ENCODE results near the gene SBNO2. TPM values are rescaled to one million over a fixed set of nuclear protein-coding genes. Genes with fewer than 3 reads are reported as not detected.

Gene SBNO2
- total and polyA plus RNA-seq, 9 of the 15 experiments (the other 6 are each of a cell fraction or from before 2014, with no cell fraction given) = 0.01 to 46.2 (median 6.7) TPM

DNA sequence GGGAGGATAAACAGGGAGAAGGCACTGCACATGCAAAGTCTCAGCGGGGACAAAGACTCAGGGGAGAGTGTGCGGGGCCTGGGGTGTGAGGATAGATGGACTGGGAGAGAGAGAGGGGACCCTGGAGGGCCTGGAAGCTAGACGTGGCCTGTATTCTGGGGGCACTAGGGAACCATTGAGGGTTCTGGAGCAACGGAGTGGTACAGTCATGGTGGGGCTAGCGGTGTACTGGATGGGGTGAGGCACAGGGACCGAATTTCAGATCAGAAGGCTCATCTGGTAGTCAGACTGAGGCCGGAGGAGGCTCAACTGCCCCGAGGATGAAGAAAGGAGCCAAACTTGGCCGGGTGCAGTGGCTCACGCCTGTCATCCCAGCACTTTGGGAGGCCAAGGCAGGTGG is 8.0 kb upstream of the SBNO2 start (continued):
- no peak for TF ChIP-seq RBM39 (optimal IDR thresholded peaks at IDR 0.05; ENCODE audit: low read depth, low read length)

DNA sequence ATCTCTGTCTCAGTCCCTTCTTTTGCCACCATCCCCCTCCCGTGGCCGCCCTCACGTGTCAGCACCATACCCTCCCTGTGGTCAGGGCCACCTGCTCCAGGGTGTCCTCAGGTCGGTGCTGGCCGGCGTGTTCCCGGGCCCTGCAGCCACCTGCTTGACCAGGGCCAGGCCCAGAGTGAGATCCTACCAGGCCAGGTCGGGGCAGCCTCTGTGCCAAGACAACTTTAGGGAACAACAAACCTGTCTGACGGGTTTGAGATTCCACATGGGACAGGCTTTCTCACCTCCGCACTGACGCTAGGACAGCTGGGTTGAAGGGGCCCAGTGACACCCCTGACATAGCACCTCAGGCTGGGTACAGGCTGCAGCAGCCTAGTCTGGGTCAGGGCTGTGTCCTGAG is 7.5 kb upstream of the SBNO2 start:
- TF ChIP-seq KLF13 (tag; IDR thresholded peaks at IDR 0.05; ENCODE audit: borderline replicate concordance, low read depth) (no peak), ZFP1 (CRISPR knock-in tag; IDR thresholded peaks at IDR 0.05) (no peak), KDM2B (CRISPR knock-in tag; IDR thresholded peaks at IDR 0.05) (no peak), MYNN (IDR thresholded peaks at IDR 0.05) (no peak), MYNN (CRISPR knock-in tag; IDR thresholded peaks at IDR 0.05) (no peak), C11orf30 (IDR thresholded peaks at IDR 0.05; ENCODE audit: low read depth) (no peak), ZNF140 (CRISPR knock-in tag; IDR thresholded peaks at IDR 0.05) (no peak), TOE1 (IDR thresholded peaks at IDR 0.05; ENCODE audit: borderline replicate concordance) (no peak), TOE1 (CRISPR knock-in tag; IDR thresholded peaks at IDR 0.05; ENCODE audit: borderline replicate concordance, low read depth) (no peak), BRD4 (IDR thresholded peaks at IDR 0.05) (no peak), NFATC3 (IDR thresholded peaks at IDR 0.05) (no peak), SUPT5H (IDR thresholded peaks at IDR 0.05) (no peak), LARP7 (IDR thresholded peaks at IDR 0.05) (no peak), ZKSCAN1 (IDR thresholded peaks at IDR 0.05; ENCODE audit: low read depth, low read length) (no peak), FOXA1 (IDR thresholded peaks at IDR 0.05; ENCODE audit: borderline replicate concordance) (no peak), KAT2B (IDR thresholded peaks at IDR 0.05; ENCODE audit: low read depth, low read length) (no peak)
- TF ChIP-seq, protein P1, sequence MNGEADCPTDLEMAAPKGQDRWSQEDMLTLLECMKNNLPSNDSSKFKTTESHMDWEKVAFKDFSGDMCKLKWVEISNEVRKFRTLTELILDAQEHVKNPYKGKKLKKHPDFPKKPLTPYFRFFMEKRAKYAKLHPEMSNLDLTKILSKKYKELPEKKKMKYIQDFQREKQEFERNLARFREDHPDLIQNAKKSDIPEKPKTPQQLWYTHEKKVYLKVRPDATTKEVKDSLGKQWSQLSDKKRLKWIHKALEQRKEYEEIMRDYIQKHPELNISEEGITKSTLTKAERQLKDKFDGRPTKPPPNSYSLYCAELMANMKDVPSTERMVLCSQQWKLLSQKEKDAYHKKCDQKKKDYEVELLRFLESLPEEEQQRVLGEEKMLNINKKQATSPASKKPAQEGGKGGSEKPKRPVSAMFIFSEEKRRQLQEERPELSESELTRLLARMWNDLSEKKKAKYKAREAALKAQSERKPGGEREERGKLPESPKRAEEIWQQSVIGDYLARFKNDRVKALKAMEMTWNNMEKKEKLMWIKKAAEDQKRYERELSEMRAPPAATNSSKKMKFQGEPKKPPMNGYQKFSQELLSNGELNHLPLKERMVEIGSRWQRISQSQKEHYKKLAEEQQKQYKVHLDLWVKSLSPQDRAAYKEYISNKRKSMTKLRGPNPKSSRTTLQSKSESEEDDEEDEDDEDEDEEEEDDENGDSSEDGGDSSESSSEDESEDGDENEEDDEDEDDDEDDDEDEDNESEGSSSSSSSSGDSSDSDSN (IDR thresholded peaks at IDR 0.05; ENCODE audit: borderline replicate concordance in 1 of 2, low read depth in 2 of 2, low read length in 2 of 2) = no peak
- TF ChIP-seq, protein P2, sequence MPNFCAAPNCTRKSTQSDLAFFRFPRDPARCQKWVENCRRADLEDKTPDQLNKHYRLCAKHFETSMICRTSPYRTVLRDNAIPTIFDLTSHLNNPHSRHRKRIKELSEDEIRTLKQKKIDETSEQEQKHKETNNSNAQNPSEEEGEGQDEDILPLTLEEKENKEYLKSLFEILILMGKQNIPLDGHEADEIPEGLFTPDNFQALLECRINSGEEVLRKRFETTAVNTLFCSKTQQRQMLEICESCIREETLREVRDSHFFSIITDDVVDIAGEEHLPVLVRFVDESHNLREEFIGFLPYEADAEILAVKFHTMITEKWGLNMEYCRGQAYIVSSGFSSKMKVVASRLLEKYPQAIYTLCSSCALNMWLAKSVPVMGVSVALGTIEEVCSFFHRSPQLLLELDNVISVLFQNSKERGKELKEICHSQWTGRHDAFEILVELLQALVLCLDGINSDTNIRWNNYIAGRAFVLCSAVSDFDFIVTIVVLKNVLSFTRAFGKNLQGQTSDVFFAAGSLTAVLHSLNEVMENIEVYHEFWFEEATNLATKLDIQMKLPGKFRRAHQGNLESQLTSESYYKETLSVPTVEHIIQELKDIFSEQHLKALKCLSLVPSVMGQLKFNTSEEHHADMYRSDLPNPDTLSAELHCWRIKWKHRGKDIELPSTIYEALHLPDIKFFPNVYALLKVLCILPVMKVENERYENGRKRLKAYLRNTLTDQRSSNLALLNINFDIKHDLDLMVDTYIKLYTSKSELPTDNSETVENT (CRISPR knock-in tag; IDR thresholded peaks at IDR 0.05) = no peak
- in situ Hi-C loops (cut with MboI) = no loop called here

More for the DNA sequence above, 7.5 kb upstream of the SBNO2 start:
- no peaks in the 10 kb centered on the region for H3K79me2 ChIP-seq (ENCODE audit: control insufficient read depth, insufficient read depth, low read length)
- no peak overlapping the region for H3K4me2 ChIP-seq (ENCODE audit: insufficient read depth, low read length)
- no peaks in the 10 kb centered on the region for H4K20me1 ChIP-seq (replicated peaks; ENCODE audit: control insufficient read depth, insufficient read depth, low read length)
- H3K4me3 ChIP-seq = no peak overlapping the region
- no peaks in the 10 kb centered on the region for H3K9me3 ChIP-seq (replicated peaks; ENCODE audit: control insufficient read depth, insufficient read depth, low read depth, low read length)
- H2AFZ ChIP-seq (ENCODE audit: low read depth, low read length) = no peak overlapping the region
- no peaks in the 10 kb centered on the region for H3K36me3 ChIP-seq (ENCODE audit: control insufficient read depth, insufficient read depth, low read length)
- intact Hi-C loops (cut with micrococcal nuclease) = no loop called here
- peaks cover 5 to 28% of the 10 kb centered on the region in 2 experiments; a peak in 3 of 5 replicates for H3K4me1 ChIP-seq (replicated peaks in 1 of 2; ENCODE audit: control insufficient read depth in 2 of 2, insufficient read depth in 2 of 2, low read length in 2 of 2)
- 68% methylated on average over 9 of the region's 11 CpGs for WGBS (ENCODE audit: insufficient coverage, low coverage, missing lambda C conversion rate)
- CTCF ChIA-PET (ENCODE audit: low intra/inter-chr PET ratio) = no interaction called here
- no peak for FAIRE-seq
- no peak for ATAC-seq
- POLR2A ChIA-PET = interaction anchor here (0.7 kb wide), 1 partner anchor 93 kb away, joined by 3 read pairs; the partner anchor contains the start of gene FAM174C
- no peak for DNase-seq (ENCODE audit: extremely low read depth in 1 of 4, low spot score in 3 of 4)
- H3K27ac ChIP-seq (ENCODE audit: extremely low read depth, low read depth, low read length) = no peak overlapping the region
- H3K9me1 ChIP-seq (ENCODE audit: control insufficient read depth, insufficient read depth, low read length) = no peaks in the 10 kb centered on the region
- no peaks in the 10 kb centered on the region for H3K27me3 ChIP-seq (ENCODE audit: control insufficient read depth in 2 of 2, insufficient read depth in 2 of 2, low read length in 2 of 2)
- peak overlapping the region in 1 of 2 experiments; percentile 78; a peak in 1 of 4 replicates for H3K9ac ChIP-seq (ENCODE audit: insufficient read depth in 1 of 2, low read depth in 2 of 2, low read length in 2 of 2)
- BruUV-seq (replicated peaks) = no TSS peak
